Endothelial cell of umbilical vein (primary cell): Measurements from ENCODE around the gene TNKS1BP1. TPM values are rescaled to one million over a fixed set of nuclear protein-coding genes. Genes with fewer than 3 reads are reported as not detected.

Experiments
- BruUV-seq: library from RNA; stranded (reverse); fragments of 400-500 nt; replicated peaks from 2 replicates; lab custom pipeline; 2021; lab: Mats Ljungman, UMichigan
- CTCF ChIA-PET: fragments of 300-600, 350-600 bp; sonication (Branson Sonifier 250); formaldehyde crosslinking; loops from one replicate; lab custom pipeline; 2021; ENCODE audit warnings: antibody characterized with exemption, inconsistent platforms; lab: Charles Lee
- POLR2A ChIA-PET: fragments of 300-600, 350-600 bp; sonication (Branson Sonifier 250); formaldehyde crosslinking; loops from one replicate; lab custom pipeline; 2021; ENCODE audit warnings: antibody characterized with exemption, inconsistent platforms; lab: Charles Lee
- DNase-seq: peaks from one replicate; pipeline ENCODE4 v3.0.0-alpha.2; 2011; ENCODE audit warnings: low read depth, low spot score
- FAIRE-seq: peaks from 2 replicates; lab custom pipeline; 2011; peaks lifted over from hg19 to GRCh38; lab: Jason Lieb, UNC
- H2AFZ ChIP-seq: 2 replicates; pipeline ENCODE4 v1.6.0; 2012; ENCODE audit warnings: low read depth, low read length, control low read depth, inconsistent platforms
- H3K27ac ChIP-seq: 2 replicates; pipeline ENCODE4 v1.5.1; 2011; ENCODE audit warnings: low read depth, mild to moderate bottlenecking, control low read depth, low read length, moderate library complexity; ENCODE audit not compliant: insufficient read depth
- H3K27me3 ChIP-seq, 2 experiments: 2 replicates each; pipeline versions ENCODE4 v1.6.0 to v1.6.1; 2011; ENCODE audit warnings: low read length in 2 of 2, mixed read lengths in 1 of 2; ENCODE audit not compliant: control insufficient read depth in 2 of 2, insufficient read depth in 2 of 2
- H3K36me3 ChIP-seq, 2 experiments: 2 replicates in 1 of 2; 3 replicates in 1 of 2; pipeline ENCODE4 v1.5.1; 2011; ENCODE audit warnings: low read length in 2 of 2, mild to moderate bottlenecking in 1 of 2, moderate library complexity in 1 of 2; ENCODE audit not compliant: control insufficient read depth in 2 of 2, insufficient read depth in 2 of 2; ENCODE audit errors: extremely low read depth in 1 of 2
- H3K4me1 ChIP-seq: 3 replicates; pipeline ENCODE4 v1.5.1; 2011; ENCODE audit warnings: mild to moderate bottlenecking, low read length; ENCODE audit not compliant: control insufficient read depth, insufficient read depth; ENCODE audit errors: extremely low read depth
- H3K4me2 ChIP-seq: 2 replicates; pipeline ENCODE4 v1.6.1; 2011; ENCODE audit warnings: low read length, control low read depth, mixed read lengths; ENCODE audit not compliant: insufficient read depth
- H3K4me3 ChIP-seq, 3 experiments: fragments of 200-600 bp in 1 of 3; sonication (generic), shearing (Covaris generic) in 1 of 3; replicated peaks in 1 of 3; 2 replicates each; pipeline ENCODE4 v1.5.1; 2011 to 2016; ENCODE audit warnings: control low read depth in 3 of 3, low read length in 3 of 3, mild to moderate bottlenecking in 2 of 3, inconsistent platforms in 1 of 3, low read depth in 1 of 3, moderate library complexity in 1 of 3; ENCODE audit not compliant: insufficient read depth in 1 of 3
- H3K79me2 ChIP-seq: 2 replicates; pipeline ENCODE4 v1.6.0; 2012; ENCODE audit warnings: low read length, inconsistent platforms; ENCODE audit not compliant: control insufficient read depth, insufficient read depth
- H3K9ac ChIP-seq: replicated peaks from 2 replicates; pipeline ENCODE3; 2011; ENCODE audit warnings: low read length, control low read depth; ENCODE audit not compliant: insufficient read depth; ENCODE audit errors: extremely low read depth
- H3K9me1 ChIP-seq: replicated peaks from 3 replicates; pipeline ENCODE4 v1.6.0; 2011; ENCODE audit warnings: mild to moderate bottlenecking, low read length; ENCODE audit not compliant: control insufficient read depth, insufficient read depth; ENCODE audit errors: extremely low read depth
- H3K9me3 ChIP-seq: replicated peaks from 2 replicates; pipeline ENCODE4 v1.5.1; 2012; ENCODE audit warnings: low read length, inconsistent platforms; ENCODE audit not compliant: control insufficient read depth, insufficient read depth
- H4K20me1 ChIP-seq: replicated peaks from 2 replicates; pipeline ENCODE3; 2011; ENCODE audit warnings: mild to moderate bottlenecking, low read length; ENCODE audit not compliant: control insufficient read depth, insufficient read depth; ENCODE audit errors: extremely low read depth
- CTCF ChIP-seq, 2 donors: IDR thresholded peaks; 1 replicate in 1 of 2; 2 replicates in 1 of 2; pipeline ENCODE4 v1.5.1; 2011; ENCODE audit warnings: low read length in 2 of 2, mild to moderate bottlenecking in 2 of 2, moderate library complexity in 2 of 2, control low read depth in 1 of 2, inconsistent platforms in 1 of 2, low read depth in 1 of 2; ENCODE audit not compliant: insufficient read depth in 1 of 2; ENCODE audit errors: extremely low read depth in 1 of 2
- EZH2 ChIP-seq: IDR thresholded peaks from 2 replicates; pipeline ENCODE4 v1.6.1; 2012; ENCODE audit warnings: borderline replicate concordance, low read depth, mild to moderate bottlenecking, moderate library complexity, low read length, inconsistent platforms; ENCODE audit not compliant: severe bottlenecking
- FOS ChIP-seq: IDR thresholded peaks from 2 replicates; pipeline ENCODE4 v1.6.1; 2011; ENCODE audit warnings: mild to moderate bottlenecking, low read length, moderate library complexity, borderline replicate concordance; ENCODE audit not compliant: insufficient read depth
- GATA2 ChIP-seq: IDR thresholded peaks from 2 replicates; pipeline ENCODE4 v1.7.0; 2011; ENCODE audit warnings: low read depth, mild to moderate bottlenecking, moderate library complexity, mixed read lengths, low read length; ENCODE audit not compliant: insufficient read length, insufficient read depth
- JUN ChIP-seq: IDR thresholded peaks from 2 replicates; pipeline ENCODE4 v1.6.1; 2011; ENCODE audit warnings: borderline replicate concordance, low read depth; ENCODE audit not compliant: insufficient read length, insufficient read depth
- MAX ChIP-seq: IDR thresholded peaks from 2 replicates; pipeline ENCODE4 v1.6.1; 2011; ENCODE audit not compliant: insufficient read depth, insufficient read length
- MYC ChIP-seq: IDR thresholded peaks from one replicate; pipeline ENCODE4 v1.6.1; 2011; ENCODE audit warnings: mild to moderate bottlenecking, low read depth, low read length
- POLR2A ChIP-seq: IDR thresholded peaks from 2 replicates; pipeline ENCODE4 v1.6.1; 2012; ENCODE audit warnings: low read depth, mild to moderate bottlenecking, control low read depth, low read length
- POLR2AphosphoS5 ChIP-seq: IDR thresholded peaks from 2 replicates; pipeline ENCODE4 v1.6.1; 2012; ENCODE audit warnings: low read depth, mild to moderate bottlenecking, control low read depth, low read length, moderate library complexity; ENCODE audit not compliant: insufficient read depth
- dilution Hi-C: fragments of 300-500 bp; cut with MboI; formaldehyde crosslinking; loops from one replicate; pipeline ENCODE4 v1.15.0; 2019; ENCODE audit warnings: low sequenced_read_pairs; ENCODE audit not compliant: extremely low pct_ligation_motif_present
- intact Hi-C: fragments of 100-400 bp; cut with micrococcal nuclease; formaldehyde crosslinking; loops from one replicate; pipeline ENCODE4 v1.10.0; 2022
- polyA plus RNA-seq, 4 experiments: library from polyadenylated mRNA; depleted of rRNA in 3 of 4; stranded (reverse) in 3 of 4; unstranded in 1 of 4; fragments of >200 nt; gene quantifications; 2 replicates each; pipeline versions ENCODE4 v1.2.1 to v1.2.3, GENCODE V29; 2011 to 2012; ENCODE audit warnings: missing spikeins in 1 of 4
- total RNA-seq: library from RNA; stranded (reverse); gene quantifications from 2 replicates; pipeline ENCODE4 v1.2.3, GENCODE V29; 2021

Gene TNKS1BP1
- total and polyA plus RNA-seq, 2 donors (not counting 3 experiments of a cell fraction or from before 2014, with no cell fraction given): 54.6 to 111 TPM

GRCh38 chr11:57358991-57359390, 34.2 kb upstream of the TNKS1BP1 start:
- peaks cover 0 to 5% of the 10 kb centered on the region in 2 experiments for H3K27me3 ChIP-seq
- BruUV-seq: no TSS peak
- no peak for TF ChIP-seq JUN
- no peak for TF ChIP-seq GATA2
- TF ChIP-seq POLR2AphosphoS5: no peak
- no peak for TF ChIP-seq CTCF (IDR thresholded peaks at IDR 0.05; ENCODE audit: extremely low read depth in 1 of 2, insufficient read depth in 1 of 2, low read depth in 1 of 2, low read length in 2 of 2)
- no peak for TF ChIP-seq POLR2A
- no peak for TF ChIP-seq MYC
- no peak for TF ChIP-seq FOS
- TF ChIP-seq MAX: no peak
- no peak for TF ChIP-seq EZH2
- no peak overlapping the region for H3K4me3 ChIP-seq
- H3K4me2 ChIP-seq: no peak overlapping the region
- no peak overlapping the region for H3K9ac ChIP-seq
- DNase-seq: no peak
- ChIA-PET CTCF (interaction anchor here (1.1 to 2.7 kb wide), 4 partner anchors 9 to 100 kb away, joined by 3 to 13 read pairs (median 4); no protein-coding TSS in a partner anchor), POLR2A (no interaction called here)
- no peak overlapping the region for H3K27ac ChIP-seq
- H3K4me1 ChIP-seq: no peaks in the 10 kb centered on the region
- no peaks in the 10 kb centered on the region for H3K9me1 ChIP-seq
- H3K9me3 ChIP-seq: no peaks in the 10 kb centered on the region
- dilution Hi-C loops (no loop called here), intact Hi-C loops (no loop called here)
- H3K79me2 ChIP-seq: no peaks in the 10 kb centered on the region
- no peaks in the 10 kb centered on the region for H3K36me3 ChIP-seq
- H2AFZ ChIP-seq: no peak overlapping the region
- no peaks in the 10 kb centered on the region for H4K20me1 ChIP-seq
- FAIRE-seq: no peak
